Gastrocnemius medialis (tissue), 4 donors: ENCODE results near the gene PIGS.

Source experiments
- CTCF ChIP-seq, 5 experiments: fragments of 450-650 bp in 3 of 5; fragments of 200-600 bp in 2 of 5; sonication (generic) in 2 of 5; IDR thresholded peaks in 4 of 5; conservative IDR thresholded peaks in 1 of 5; 1 replicate in 4 of 5; 2 replicates in 1 of 5; pipeline ENCODE4 v1.5.1; 2016 to 2019; ENCODE audit warnings: antibody characterized with exemption in 5 of 5, mild to moderate bottlenecking in 3 of 5, moderate library complexity in 3 of 5
- POLR2A ChIP-seq, 2 donors: fragments of 450-650 bp; IDR thresholded peaks; one replicate each; pipeline ENCODE4 v1.6.1; 2017; ENCODE audit warnings: antibody characterized with exemption in 2 of 2, mild to moderate bottlenecking in 2 of 2, moderate library complexity in 2 of 2

DNA sequence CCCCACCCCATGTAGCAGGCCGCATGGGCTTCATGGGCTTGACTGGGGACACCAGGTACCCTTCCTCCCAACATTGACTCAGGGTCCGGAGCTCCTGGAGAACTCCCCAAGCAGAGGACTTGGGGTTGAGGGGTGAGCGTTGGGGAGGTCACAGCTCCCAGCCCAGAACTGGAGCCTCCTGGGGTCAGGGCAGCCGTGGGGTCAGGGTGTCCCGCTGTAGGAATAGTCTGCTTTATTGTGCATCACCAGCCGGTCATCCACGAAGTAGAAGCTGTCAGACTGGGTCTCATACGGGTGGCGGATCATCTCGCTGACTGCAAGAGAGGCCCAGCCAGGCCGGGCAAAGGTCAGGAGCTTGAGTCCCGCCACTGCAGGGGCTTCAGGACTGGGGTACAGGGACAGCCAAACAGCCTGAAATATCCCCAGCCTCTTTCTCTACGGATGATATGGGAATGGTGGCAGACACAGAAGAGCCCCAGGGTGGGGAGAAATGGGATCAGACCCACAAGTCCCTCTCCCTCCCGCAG lies 24.2 kb downstream of the PIGS start:
- no peak for TF ChIP-seq POLR2A (IDR thresholded peaks at IDR 0.05)
- TF ChIP-seq CTCF (IDR thresholded peaks at IDR 0.05 in 4 of 5, conservative IDR thresholded peaks at IDR 0.05 in 1 of 5), result no peak
